K562 (cell line): Measurements from ENCODE around the gene KCNE1. TPM values are rescaled to one million over a fixed set of nuclear protein-coding genes. Genes with fewer than 3 reads are reported as not detected.

Source experiments
- ATAC-seq: fragments of 200-7000 bp; cut with Tn5 transposase; 3 replicates; pipeline ENCODE4 v1.9.1; 2020; ENCODE audit warnings: moderate library complexity
- BruUV-seq: library from RNA; stranded (reverse); fragments of 400-500 nt; replicated peaks from 2 replicates; lab custom pipeline; 2021; lab: Mats Ljungman, UMichigan
- CTCF ChIA-PET: fragments of 300-600 bp; formaldehyde crosslinking; extraction: SDS; loops from one replicate; lab custom pipeline; 2021; ENCODE audit warnings: low intra/inter-chr PET ratio; lab: Yijun Ruan, JAX
- POLR2A ChIA-PET: fragments of 300-600, 350-650 bp; sonication (Branson Sonifier 250); formaldehyde crosslinking; extraction: SDS; loops from one replicate; lab custom pipeline; 2021; ENCODE audit warnings: antibody characterized with exemption, inconsistent platforms; lab: Yijun Ruan, JAX
- DNase-seq, 4 experiments: peaks; one replicate each; pipeline versions ENCODE4 v3.0.0 to v3.0.0-alpha.2; 2011 to 2018; ENCODE audit warnings: low spot score in 3 of 4, mixed read lengths in 3 of 4; ENCODE audit errors: extremely low read depth in 1 of 4
- FAIRE-seq: peaks from 2 replicates; lab custom pipeline; 2011; peaks lifted over from hg19 to GRCh38; lab: Jason Lieb, UNC
- H2AFZ ChIP-seq: 2 replicates; pipeline ENCODE4 v1.6.0; 2011; ENCODE audit warnings: low read depth, low read length, control low read depth, inconsistent platforms
- H3K27ac ChIP-seq: fragments of 200-600 bp; 3 replicates; pipeline ENCODE4 v1.8.0; 2011; ENCODE audit warnings: low read depth, mild to moderate bottlenecking, control low read depth, inconsistent platforms, low read length, moderate library complexity, mixed read lengths; ENCODE audit errors: extremely low read depth
- H3K27me3 ChIP-seq, 2 experiments: fragments of 300-600 bp in 1 of 2; 2 replicates in 1 of 2; 3 replicates in 1 of 2; pipeline versions ENCODE4 v1.6.0 to v1.8.0; 2011; ENCODE audit warnings: inconsistent platforms in 2 of 2, low read length in 2 of 2, mild to moderate bottlenecking in 1 of 2, mixed read lengths in 1 of 2, moderate library complexity in 1 of 2; ENCODE audit not compliant: control insufficient read depth in 2 of 2, insufficient read depth in 2 of 2
- H3K36me3 ChIP-seq: fragments of 300-600 bp; 3 replicates; pipeline ENCODE4 v1.8.0; 2011; ENCODE audit warnings: mild to moderate bottlenecking, low read length, inconsistent platforms; ENCODE audit not compliant: control insufficient read depth, insufficient read depth
- H3K4me1 ChIP-seq, 2 experiments: fragments of 200-600 bp in 1 of 2; replicated peaks in 1 of 2; 2 replicates in 1 of 2; 3 replicates in 1 of 2; pipeline versions ENCODE4 v1.5.1 to v1.8.0; 2011; ENCODE audit warnings: inconsistent platforms in 2 of 2, low read length in 2 of 2, mild to moderate bottlenecking in 1 of 2, mixed read lengths in 1 of 2, moderate library complexity in 1 of 2; ENCODE audit not compliant: control insufficient read depth in 2 of 2, insufficient read depth in 2 of 2
- H3K4me2 ChIP-seq: 2 replicates; pipeline ENCODE4 v1.6.1; 2011; ENCODE audit warnings: low read length, control low read depth, inconsistent platforms, mixed read lengths; ENCODE audit not compliant: insufficient read depth
- H3K4me3 ChIP-seq: fragments of 200-600 bp; sonication (generic), shearing (Covaris generic); 2 replicates; pipeline ENCODE4 v1.5.1; 2016; ENCODE audit warnings: control low read depth, inconsistent platforms
- H3K79me2 ChIP-seq: fragments of 200-600 bp; 3 replicates; pipeline ENCODE4 v1.8.0; 2011; ENCODE audit warnings: low read length, inconsistent platforms; ENCODE audit not compliant: control insufficient read depth, insufficient read depth
- H3K9ac ChIP-seq, 2 experiments: 2 replicates each; pipeline versions ENCODE4 v1.6.0 to v1.6.1; 2011; ENCODE audit warnings: low read depth in 2 of 2, low read length in 2 of 2, control low read depth in 1 of 2, inconsistent platforms in 1 of 2, mild to moderate bottlenecking in 1 of 2, mixed read lengths in 1 of 2; ENCODE audit not compliant: insufficient read depth in 1 of 2
- H3K9me1 ChIP-seq: one replicate; pipeline ENCODE4 v1.6.0; 2011; ENCODE audit warnings: inconsistent platforms, mild to moderate bottlenecking, low read length, moderate library complexity; ENCODE audit not compliant: control insufficient read depth, insufficient read depth
- H3K9me3 ChIP-seq: replicated peaks from 2 replicates; pipeline ENCODE4 v1.5.1; 2011; ENCODE audit warnings: low read depth, low read length, inconsistent platforms; ENCODE audit not compliant: control insufficient read depth, insufficient read depth
- H4K20me1 ChIP-seq: replicated peaks from 2 replicates; pipeline ENCODE4 v1.6.1; 2011; ENCODE audit warnings: low read length, inconsistent platforms, mixed read lengths; ENCODE audit not compliant: control insufficient read depth, insufficient read depth
- BRF1 ChIP-seq: IDR thresholded peaks from 3 replicates; pipeline ENCODE4 v1.6.1; 2011; ENCODE audit warnings: borderline replicate concordance, mild to moderate bottlenecking; ENCODE audit not compliant: insufficient read length; ENCODE audit errors: extremely low read depth
- CSDE1 ChIP-seq, 2 experiments: fragments of 450-650 bp; IDR thresholded peaks; 2 replicates each; pipeline ENCODE4 v1.6.1; 2016; ENCODE audit warnings: mild to moderate bottlenecking in 1 of 2
- HMG20B ChIP-seq: fragments of 250-450 bp; sonication (Bioruptor Pico); IDR thresholded peaks from 2 replicates; pipeline ENCODE4 v1.5.0; 2021; ENCODE audit warnings: mild to moderate bottlenecking
- JUN ChIP-seq, 2 experiments: sonication (generic) in 1 of 2; formaldehyde crosslinking in 1 of 2; IDR thresholded peaks; 2 replicates each; pipeline versions ENCODE4 v1.6.1 to v1.8.0; 2012 to 2022; ENCODE audit warnings: borderline replicate concordance in 2 of 2, mild to moderate bottlenecking in 2 of 2, improper control_type of control experiment in 1 of 2, low read depth in 1 of 2, low read length in 1 of 2, missing genetic modification reagents in 1 of 2
- PTTG1 ChIP-seq: fragments of 450-650 bp; IDR thresholded peaks from 2 replicates; pipeline ENCODE4 v1.6.1; 2016; ENCODE audit warnings: low read depth, mild to moderate bottlenecking, missing genetic modification characterization, missing compliant biosample characterization
- RBFOX2 ChIP-seq: fragments of 200-400 bp; formaldehyde crosslinking; IDR thresholded peaks from 2 replicates; pipeline ENCODE4 v1.6.1; 2017; ENCODE audit warnings: low read depth, mild to moderate bottlenecking, low read length, moderate library complexity
- RFX7 ChIP-seq: fragments of 250-450 bp; sonication (Bioruptor Pico); IDR thresholded peaks from 2 replicates; pipeline ENCODE4 v1.5.1; 2021; ENCODE audit warnings: mild to moderate bottlenecking
- SRSF7 ChIP-seq: fragments of 200-400 bp; formaldehyde crosslinking; optimal IDR thresholded peaks from 2 replicates; pipeline ENCODE3; 2017; ENCODE audit warnings: mild to moderate bottlenecking, low read depth, low read length
- ZNF707 ChIP-seq: fragments of 250-450 bp; sonication (Bioruptor Pico); conservative IDR thresholded peaks from 2 replicates; pipeline ENCODE4 v1.8.0; 2022; ENCODE audit warnings: inconsistent platforms, mild to moderate bottlenecking, moderate library complexity
- WGBS: fragments of 100-300 bp; shearing (Covaris generic); methylation state at CpG from one replicate; pipeline ENCODE4 v1.1.6; 2016; ENCODE audit warnings: low coverage, mixed read lengths; ENCODE audit not compliant: insufficient coverage; ENCODE audit errors: missing lambda C conversion rate; 5-methylcytosine and 5-hydroxymethylcytosine counted together
- in situ Hi-C: fragments of 300-500 bp; cut with MboI; formaldehyde crosslinking; loops from 4 replicates; pipeline ENCODE4 v1.15.0; 2018; ENCODE audit warnings: inconsistent platforms, mixed read lengths
- intact Hi-C: fragments of 100-400 bp; cut with micrococcal nuclease; formaldehyde crosslinking; loops from 2 replicates; pipeline ENCODE4 v1.14.2; 2022
- polyA plus RNA-seq, 8 experiments: library from polyadenylated mRNA; depleted of rRNA in 4 of 8; stranded (reverse) in 5 of 8; unstranded in 3 of 8; fragments of >200 nt; fragmentation: Nextera tagmentation in 2 of 8; fragmentation: Illumina TruSeq in 1 of 8; extraction: Ambion mirVana in 2 of 8; extraction: Trizol in 1 of 8; gene quantifications; 2 replicates each; pipeline versions ENCODE4 v1.2.1 to v1.2.3, GENCODE V29; 2011 to 2014; ENCODE audit warnings: inconsistent platforms in 1 of 8, missing spikeins in 1 of 8
- total RNA-seq, 7 experiments: library from RNA; depleted of rRNA in 6 of 7; stranded (reverse); fragments of >200 nt in 6 of 7; fragmentation: Illumina TruSeq in 2 of 7; extraction: Trizol in 2 of 7; gene quantifications; 2 replicates each; pipeline versions ENCODE4 v1.2.1 to v1.2.3, GENCODE V29; 2011 to 2021; ENCODE audit warnings: low replicate concordance in 1 of 7
- TF ChIP-seq, protein P1 (sequence below): fragments of 450-650 bp; IDR thresholded peaks from 2 replicates; pipeline ENCODE4 v1.6.1; 2016; ENCODE audit warnings: missing biosample characterization, missing genetic modification characterization
- TF ChIP-seq, protein P2 (sequence below): fragments of 450-650 bp; IDR thresholded peaks from 2 replicates; pipeline ENCODE4 v1.6.1; 2016; ENCODE audit warnings: antibody characterized with exemption
- TF ChIP-seq, protein P3 (sequence below), 2 experiments: fragments of 200-800 bp in 1 of 2; sonication (Bioruptor generic) in 1 of 2; sonication (generic) in 1 of 2; formaldehyde crosslinking in 1 of 2; IDR thresholded peaks in 1 of 2; conservative IDR thresholded peaks in 1 of 2; 2 replicates each; pipeline versions ENCODE4 v1.5.0 to v1.6.1; 2016 to 2020; ENCODE audit warnings: missing compliant biosample characterization in 1 of 2, missing genetic modification characterization in 1 of 2, missing genetic modification reagents in 1 of 2

Gene KCNE1
- total and polyA plus RNA-seq, 9 of the 15 experiments (the other 6 are each of a cell fraction or from before 2014, with no cell fraction given): 0.05 to 0.22 (median 0.11) TPM; not detected in 3

DNA sequence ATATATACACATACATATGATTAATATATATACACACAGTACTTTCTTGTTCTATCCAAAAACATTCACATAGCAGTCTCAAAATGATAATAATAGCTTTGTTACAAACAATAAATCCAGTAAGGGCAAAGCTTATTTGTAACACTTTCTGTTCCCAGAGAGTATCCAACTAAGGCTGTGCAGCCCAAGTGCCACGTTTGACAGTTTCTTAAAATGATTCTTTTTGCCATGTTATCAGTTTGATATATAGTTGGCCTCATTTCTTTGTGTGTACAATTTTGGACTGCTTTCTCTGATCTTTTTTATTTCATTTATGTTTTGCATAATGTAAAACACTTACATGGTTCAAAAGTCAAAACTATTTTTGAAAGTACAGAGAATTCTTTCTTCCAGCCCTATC lies 11.8 kb downstream of the KCNE1 start (continued):
- TF ChIP-seq, protein P1, sequence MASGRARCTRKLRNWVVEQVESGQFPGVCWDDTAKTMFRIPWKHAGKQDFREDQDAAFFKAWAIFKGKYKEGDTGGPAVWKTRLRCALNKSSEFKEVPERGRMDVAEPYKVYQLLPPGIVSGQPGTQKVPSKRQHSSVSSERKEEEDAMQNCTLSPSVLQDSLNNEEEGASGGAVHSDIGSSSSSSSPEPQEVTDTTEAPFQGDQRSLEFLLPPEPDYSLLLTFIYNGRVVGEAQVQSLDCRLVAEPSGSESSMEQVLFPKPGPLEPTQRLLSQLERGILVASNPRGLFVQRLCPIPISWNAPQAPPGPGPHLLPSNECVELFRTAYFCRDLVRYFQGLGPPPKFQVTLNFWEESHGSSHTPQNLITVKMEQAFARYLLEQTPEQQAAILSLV: no peak

DNA sequence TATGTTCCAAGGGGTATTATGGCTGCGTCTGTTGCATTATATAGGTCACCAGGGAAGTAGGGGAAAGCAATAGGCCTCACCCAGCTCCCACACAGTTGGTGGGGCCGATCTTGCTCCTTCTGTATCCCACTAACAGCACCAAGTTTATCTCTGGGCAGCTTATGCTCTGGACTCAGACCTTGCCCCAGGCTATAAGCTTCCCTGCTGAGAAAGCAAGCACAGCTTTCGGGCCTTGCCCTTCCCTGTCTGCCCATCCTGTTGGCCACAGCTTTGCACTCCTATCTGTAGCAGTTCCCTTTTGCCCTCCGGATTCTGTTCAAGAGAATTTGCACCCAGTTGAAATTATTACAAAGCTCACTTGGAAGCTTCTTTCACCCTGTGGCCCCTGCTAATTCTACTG lies 12.9 kb downstream of the KCNE1 start:
- in situ Hi-C loops (no loop called here), intact Hi-C loops (no loop called here)
- no peak overlapping the region for H3K27ac ChIP-seq
- H3K79me2 ChIP-seq: no peaks in the 10 kb centered on the region
- no peaks in the 10 kb centered on the region for H4K20me1 ChIP-seq
- WGBS: 2% methylated on average over 4 of the region's 4 CpGs
- H3K4me3 ChIP-seq: no peak overlapping the region
- no peak overlapping the region for H3K9ac ChIP-seq
- ChIA-PET CTCF (interaction anchor here (0.5 kb wide), 1 partner anchor 38 kb away, joined by 4 read pairs; no protein-coding TSS in a partner anchor), POLR2A (interaction anchor here (1.6 kb wide), 1 partner anchor 12 kb away, joined by 6 read pairs; no protein-coding TSS in a partner anchor)
- peaks cover 3 to 5% of the 10 kb centered on the region in 2 experiments; a peak in 3 of 5 replicates for H3K27me3 ChIP-seq
- no peaks in the 10 kb centered on the region for H3K4me1 ChIP-seq
- DNase-seq: no peak
- H3K4me2 ChIP-seq: no peak overlapping the region
- H3K9me1 ChIP-seq: no peaks in the 10 kb centered on the region
- H2AFZ ChIP-seq: no peak overlapping the region
- no peaks in the 10 kb centered on the region for H3K36me3 ChIP-seq
- no TSS peak for BruUV-seq
- FAIRE-seq: no peak
- H3K9me3 ChIP-seq: peaks cover 5% of the 10 kb centered on the region; the same call in 1 of the 2 replicates
- no peak for ATAC-seq
- TF ChIP-seq RBFOX2 (no peak), ZNF707 (CRISPR knock-in tag) (no peak), PTTG1 (tag) (no peak), RFX7 (no peak), BRF1 (no peak), SRSF7 (no peak), CSDE1 (IDR thresholded peaks at IDR 0.05) (no peak), HMG20B (CRISPR knock-in tag) (no peak), JUN (IDR thresholded peaks at IDR 0.05; ENCODE audit: borderline replicate concordance, low read depth, low read length) (no peak), JUN (CRISPR knock-in tag; IDR thresholded peaks at IDR 0.05; ENCODE audit: borderline replicate concordance) (no peak)
- TF ChIP-seq, protein P2, sequence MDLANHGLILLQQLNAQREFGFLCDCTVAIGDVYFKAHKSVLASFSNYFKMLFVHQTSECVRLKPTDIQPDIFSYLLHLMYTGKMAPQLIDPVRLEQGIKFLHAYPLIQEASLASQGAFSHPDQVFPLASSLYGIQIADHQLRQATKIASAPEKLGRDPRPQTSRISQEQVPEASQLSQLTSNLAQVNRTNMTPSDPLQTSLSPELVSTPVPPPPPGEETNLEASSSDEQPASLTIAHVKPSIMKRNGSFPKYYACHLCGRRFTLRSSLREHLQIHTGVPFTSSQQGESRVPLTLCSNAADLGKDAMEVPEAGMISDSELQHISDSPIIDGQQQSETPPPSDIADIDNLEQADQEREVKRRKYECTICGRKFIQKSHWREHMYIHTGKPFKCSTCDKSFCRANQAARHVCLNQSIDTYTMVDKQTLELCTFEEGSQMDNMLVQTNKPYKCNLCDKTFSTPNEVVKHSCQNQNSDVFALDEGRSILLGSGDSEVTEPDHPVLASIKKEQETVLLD: no peak
- TF ChIP-seq, protein P3, sequence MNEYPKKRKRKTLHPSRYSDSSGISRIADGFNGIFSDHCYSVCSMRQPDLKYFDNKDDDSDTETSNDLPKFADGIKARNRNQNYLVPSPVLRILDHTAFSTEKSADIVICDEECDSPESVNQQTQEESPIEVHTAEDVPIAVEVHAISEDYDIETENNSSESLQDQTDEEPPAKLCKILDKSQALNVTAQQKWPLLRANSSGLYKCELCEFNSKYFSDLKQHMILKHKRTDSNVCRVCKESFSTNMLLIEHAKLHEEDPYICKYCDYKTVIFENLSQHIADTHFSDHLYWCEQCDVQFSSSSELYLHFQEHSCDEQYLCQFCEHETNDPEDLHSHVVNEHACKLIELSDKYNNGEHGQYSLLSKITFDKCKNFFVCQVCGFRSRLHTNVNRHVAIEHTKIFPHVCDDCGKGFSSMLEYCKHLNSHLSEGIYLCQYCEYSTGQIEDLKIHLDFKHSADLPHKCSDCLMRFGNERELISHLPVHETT (CRISPR knock-in tag; conservative IDR thresholded peaks at IDR 0.05 in 1 of 2, IDR thresholded peaks at IDR 0.05 in 1 of 2): no peak
